Colonic mucosa (tissue), 4 donors: Measurements from ENCODE around the gene NTMT1. TPM values are rescaled to one million over a fixed set of nuclear protein-coding genes. Genes with fewer than 3 reads are reported as not detected.
"Not testable (repeated sequence)": the region's sequence is repeated elsewhere in the genome, so short reads cannot be mapped to it uniquely, and the experiment has no call there.

Experiments used
- DNase-seq: peaks from one replicate; pipeline ENCODE4 v3.0.0-alpha.2; 2020
- H3K27ac ChIP-seq: fragments of 200-600 bp; one replicate; pipeline ENCODE4 v1.8.0; 2021
- H3K27me3 ChIP-seq: fragments of 200-600 bp; one replicate; pipeline ENCODE4 v1.8.0; 2021
- H3K36me3 ChIP-seq: fragments of 200-600 bp; one replicate; pipeline ENCODE4 v1.8.0; 2021
- H3K4me1 ChIP-seq: fragments of 200-600 bp; one replicate; pipeline ENCODE4 v1.8.0; 2021; ENCODE audit warnings: mild to moderate bottlenecking
- H3K4me3 ChIP-seq: fragments of 200-600 bp; one replicate; pipeline ENCODE4 v1.8.0; 2021
- H3K9ac ChIP-seq, 2 donors: one replicate each; pipeline ENCODE4 v1.7.0; 2013; ENCODE audit warnings: control low read depth in 2 of 2, low read depth in 2 of 2, low read length in 2 of 2
- H3K9me3 ChIP-seq: fragments of 200-600 bp; one replicate; pipeline ENCODE4 v1.8.0; 2021
- CTCF ChIP-seq: fragments of 200-600 bp; IDR thresholded peaks from one replicate; pipeline ENCODE4 v1.8.0; 2022; ENCODE audit warnings: antibody characterized with exemption, mild to moderate bottlenecking
- intact Hi-C: fragments of 100-400 bp; cut with DNase I; formaldehyde crosslinking; loops from one replicate; pipeline ENCODE4 v1.14.1; 2022
- total RNA-seq, 2 donors: library from RNA; stranded (reverse); fragmentation: NEBNext Ultra II Directional in 1 of 2; extraction: Animal tissue kit (Norgen Biotek cat#: 25700) in 1 of 2; gene quantifications; one replicate each; pipeline ENCODE4 v1.2.1, GENCODE V29; 2021
- donor health status: healthy.
- donor health status: DM: no; HTN: no; CAD: no.
- donor health status: DM: no; HTN: no; CAD: no.

Gene NTMT1
- total RNA-seq, 2 donors from 2014 or later: 25.3 to 50.2 TPM

- Histone ChIP-seq H3K27me3 (no peaks in the 10 kb centered on the region), H3K4me1 (no peaks in the 10 kb centered on the region), H3K9ac (no peak overlapping the region), H3K36me3 (no peaks in the 10 kb centered on the region), H3K27ac (no peak overlapping the region), H3K9me3 (no peaks in the 10 kb centered on the region), H3K4me3 (no peak overlapping the region)
- TF ChIP-seq CTCF: no peak
- intact Hi-C loops: no loop called here
- no peak for DNase-seq
Measured at GRCh38 chr9:129586245-129586644, 39.7 kb upstream of the NTMT1 start.

- intact Hi-C loops: no loop called here
- Histone ChIP-seq H3K4me3 (no peak overlapping the region), H3K9me3 (no peaks in the 10 kb centered on the region), H3K27me3 (no peaks in the 10 kb centered on the region), H3K36me3 (no peaks in the 10 kb centered on the region), H3K27ac (no peak overlapping the region), H3K4me1 (no peaks in the 10 kb centered on the region), H3K9ac (no peak overlapping the region)
- no peak for DNase-seq
- TF ChIP-seq CTCF: no peak
Measured at GRCh38 chr9:129586685-129587084, 39.3 kb upstream of the NTMT1 start.

- Histone ChIP-seq H3K27me3 (no peaks in the 10 kb centered on the region), H3K4me3 (no peak overlapping the region), H3K9ac (no peak overlapping the region), H3K36me3 (no peaks in the 10 kb centered on the region), H3K9me3 (no peaks in the 10 kb centered on the region), H3K4me1 (no peaks in the 10 kb centered on the region), H3K27ac (no peak overlapping the region)
- no peak for TF ChIP-seq CTCF
- intact Hi-C loops: no loop called here
- no peak for DNase-seq
Measured at GRCh38 chr9:129587487-129588262, 38.3 kb upstream of the NTMT1 start.

- H3K4me3 ChIP-seq: no peak overlapping the region
- H3K27me3 ChIP-seq: no peaks in the 10 kb centered on the region
- no peak overlapping the region for H3K27ac ChIP-seq
- no peak for DNase-seq
- H3K36me3 ChIP-seq: no peaks in the 10 kb centered on the region
- TF ChIP-seq CTCF: no peak
- intact Hi-C loops: no loop called here
- no peaks in the 10 kb centered on the region for H3K9me3 ChIP-seq
- no peaks in the 10 kb centered on the region for H3K4me1 ChIP-seq
- H3K9ac ChIP-seq: no peak overlapping the region
Measured at GRCh38 chr9:129590466-129590865, 35.5 kb upstream of the NTMT1 start.

GRCh38 chr9:129591916-129592315 is 34.0 kb upstream of the NTMT1 start:
- Histone ChIP-seq H3K27me3 (no peaks in the 10 kb centered on the region), H3K4me1 (peaks cover 3% of the 10 kb centered on the region), H3K9me3 (no peaks in the 10 kb centered on the region), H3K4me3 (no peak overlapping the region), H3K27ac (no peak overlapping the region), H3K36me3 (no peaks in the 10 kb centered on the region), H3K9ac (no peak overlapping the region)
- TF ChIP-seq CTCF: no peak
- intact Hi-C loops: no loop called here
- DNase-seq: no peak

- H3K27ac ChIP-seq, H3K4me3 ChIP-seq, H3K9ac ChIP-seq, H3K36me3 ChIP-seq, H3K27me3 ChIP-seq, H3K4me1 ChIP-seq, DNase-seq, intact Hi-C loops, H3K9me3 ChIP-seq: not testable (repeated sequence)
Measured at GRCh38 chr9:129592790-129593189, 33.2 kb upstream of the NTMT1 start.
